ENCODE data around the gene LSAMP. TPM values are rescaled to one million over a fixed set of nuclear protein-coding genes. Genes with fewer than 3 reads are reported as not detected.

The LSAMP gene
- total and polyA plus RNA-seq, 2 donors (not counting 3 experiments of a cell fraction or from before 2014, with no cell fraction given): not detected

DNA sequence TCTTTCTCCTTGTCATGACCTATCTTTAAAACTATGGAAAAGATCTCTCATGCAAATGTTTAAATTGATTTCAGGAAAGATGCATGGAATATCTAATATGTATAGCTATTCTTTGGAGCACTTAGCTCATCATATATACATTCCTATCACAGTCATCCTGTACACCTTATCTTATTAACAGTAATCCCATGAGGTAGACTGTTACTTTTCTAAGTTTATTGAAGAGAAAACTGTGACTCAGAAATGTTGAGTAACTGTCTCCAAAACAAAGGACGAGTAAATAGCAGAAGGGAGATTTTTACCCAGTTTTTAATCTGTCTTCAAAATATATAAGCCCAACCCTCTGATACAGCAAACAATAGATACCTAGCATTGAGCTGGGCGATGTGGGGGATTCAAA is 513.7 kb downstream of the LSAMP start:
- Histone ChIP-seq H3K27ac (ENCODE audit: insufficient read depth, low read depth, low read length) (no peak overlapping the region), H3K36me3 (ENCODE audit: control insufficient read depth in 2 of 2, extremely low read depth in 1 of 2, insufficient read depth in 2 of 2, low read length in 2 of 2) (no peaks in the 10 kb centered on the region), H3K4me3 (replicated peaks in 1 of 3; ENCODE audit: insufficient read depth in 1 of 3, low read depth in 1 of 3, low read length in 3 of 3) (no peak overlapping the region), H3K4me1 (ENCODE audit: control insufficient read depth, extremely low read depth, insufficient read depth, low read length) (no peaks in the 10 kb centered on the region), H3K27me3 (ENCODE audit: control insufficient read depth in 2 of 2, insufficient read depth in 2 of 2, low read length in 2 of 2) (no peaks in the 10 kb centered on the region), H3K79me2 (ENCODE audit: control insufficient read depth, insufficient read depth, low read length) (no peaks in the 10 kb centered on the region), H3K4me2 (ENCODE audit: insufficient read depth, low read length) (no peak overlapping the region), H3K9ac (replicated peaks; ENCODE audit: extremely low read depth, insufficient read depth, low read length) (no peak overlapping the region), H3K9me1 (replicated peaks; ENCODE audit: control insufficient read depth, extremely low read depth, insufficient read depth, low read length) (no peaks in the 10 kb centered on the region), H3K9me3 (replicated peaks; ENCODE audit: control insufficient read depth, insufficient read depth, low read length) (no peaks in the 10 kb centered on the region), H2AFZ (ENCODE audit: low read depth, low read length) (no peak overlapping the region), H4K20me1 (replicated peaks; ENCODE audit: control insufficient read depth, extremely low read depth, insufficient read depth, low read length) (no peaks in the 10 kb centered on the region)
- TF ChIP-seq FOS (IDR thresholded peaks at IDR 0.05; ENCODE audit: borderline replicate concordance, insufficient read depth, low read length) (no peak), MYC (IDR thresholded peaks at IDR 0.05; ENCODE audit: low read depth, low read length) (no peak), POLR2A (IDR thresholded peaks at IDR 0.05; ENCODE audit: low read depth, low read length) (no peak), POLR2AphosphoS5 (IDR thresholded peaks at IDR 0.05; ENCODE audit: insufficient read depth, low read depth, low read length) (no peak), JUN (IDR thresholded peaks at IDR 0.05; ENCODE audit: borderline replicate concordance, insufficient read depth, insufficient read length, low read depth) (no peak), GATA2 (IDR thresholded peaks at IDR 0.05; ENCODE audit: insufficient read depth, insufficient read length, low read depth, low read length) (no peak), EZH2 (IDR thresholded peaks at IDR 0.05; ENCODE audit: borderline replicate concordance, low read depth, low read length, severe bottlenecking) (no peak)
- TF ChIP-seq, protein P1, sequence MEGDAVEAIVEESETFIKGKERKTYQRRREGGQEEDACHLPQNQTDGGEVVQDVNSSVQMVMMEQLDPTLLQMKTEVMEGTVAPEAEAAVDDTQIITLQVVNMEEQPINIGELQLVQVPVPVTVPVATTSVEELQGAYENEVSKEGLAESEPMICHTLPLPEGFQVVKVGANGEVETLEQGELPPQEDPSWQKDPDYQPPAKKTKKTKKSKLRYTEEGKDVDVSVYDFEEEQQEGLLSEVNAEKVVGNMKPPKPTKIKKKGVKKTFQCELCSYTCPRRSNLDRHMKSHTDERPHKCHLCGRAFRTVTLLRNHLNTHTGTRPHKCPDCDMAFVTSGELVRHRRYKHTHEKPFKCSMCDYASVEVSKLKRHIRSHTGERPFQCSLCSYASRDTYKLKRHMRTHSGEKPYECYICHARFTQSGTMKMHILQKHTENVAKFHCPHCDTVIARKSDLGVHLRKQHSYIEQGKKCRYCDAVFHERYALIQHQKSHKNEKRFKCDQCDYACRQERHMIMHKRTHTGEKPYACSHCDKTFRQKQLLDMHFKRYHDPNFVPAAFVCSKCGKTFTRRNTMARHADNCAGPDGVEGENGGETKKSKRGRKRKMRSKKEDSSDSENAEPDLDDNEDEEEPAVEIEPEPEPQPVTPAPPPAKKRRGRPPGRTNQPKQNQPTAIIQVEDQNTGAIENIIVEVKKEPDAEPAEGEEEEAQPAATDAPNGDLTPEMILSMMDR (IDR thresholded peaks at IDR 0.05; ENCODE audit: extremely low read depth in 1 of 2, insufficient read depth in 1 of 2, low read depth in 1 of 2, low read length in 2 of 2): no peak
- TF ChIP-seq, protein P2, sequence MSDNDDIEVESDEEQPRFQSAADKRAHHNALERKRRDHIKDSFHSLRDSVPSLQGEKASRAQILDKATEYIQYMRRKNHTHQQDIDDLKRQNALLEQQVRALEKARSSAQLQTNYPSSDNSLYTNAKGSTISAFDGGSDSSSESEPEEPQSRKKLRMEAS (IDR thresholded peaks at IDR 0.05; ENCODE audit: insufficient read depth, insufficient read length): no peak
- FAIRE-seq (no peak), DNase-seq (ENCODE audit: low read depth, low spot score) (no peak)
- CTCF ChIA-PET: no interaction called here
- POLR2A ChIA-PET: no interaction called here
- dilution Hi-C loops (cut with MboI; ENCODE audit: extremely low pct_ligation_motif_present, low sequenced_read_pairs): no loop called here
- BruUV-seq (replicated peaks): no TSS peak
- intact Hi-C loops (cut with micrococcal nuclease): no loop called here
